ENCODE data around the gene SLC6A20.

Gene SLC6A20

DNA sequence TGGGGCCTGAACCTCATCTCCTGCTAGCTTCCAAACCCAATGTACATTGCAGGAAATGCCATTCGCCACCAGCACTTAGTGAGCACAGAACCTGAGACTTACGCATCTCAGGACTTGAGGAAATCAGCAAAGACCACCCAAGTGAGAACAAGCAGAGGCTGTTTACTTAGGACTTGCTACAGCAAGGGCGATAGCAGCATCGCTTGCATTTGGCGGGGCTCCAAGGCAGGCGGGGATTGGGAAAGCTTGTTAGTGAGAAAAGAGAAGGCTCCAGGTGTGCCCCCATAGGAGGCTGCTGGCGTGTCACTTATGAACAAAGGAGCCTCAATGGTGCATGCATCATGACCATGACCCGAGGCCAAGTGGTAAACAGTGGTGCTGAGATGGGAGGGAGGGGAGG is 19.7 kb downstream of the SLC6A20 start:
- no peak overlapping the region for H3K9ac ChIP-seq (ENCODE audit: low read depth, low read length)
- no peaks in the 10 kb centered on the region for H3K36me3 ChIP-seq (ENCODE audit: insufficient read depth, low read length)
- no peak overlapping the region for H3K4me3 ChIP-seq (ENCODE audit: low read length)
- peaks cover 69% of the 10 kb centered on the region for H3K27me3 ChIP-seq (ENCODE audit: control insufficient read depth, insufficient read depth, low read length)
- no peaks in the 10 kb centered on the region for H3K4me1 ChIP-seq (ENCODE audit: control insufficient read depth, insufficient read depth, low read length)
- H3K4me2 ChIP-seq (ENCODE audit: low read length) = no peak overlapping the region
- H3K9me3 ChIP-seq (replicated peaks; ENCODE audit: low read length) = no peaks in the 10 kb centered on the region

- Histone ChIP-seq H3K4me3 (ENCODE audit: low read length) (no peak overlapping the region), H3K4me1 (ENCODE audit: control insufficient read depth, insufficient read depth, low read length) (no peaks in the 10 kb centered on the region), H3K4me2 (ENCODE audit: low read length) (no peak overlapping the region), H3K27me3 (ENCODE audit: control insufficient read depth, insufficient read depth, low read length) (peaks cover 69% of the 10 kb centered on the region), H3K9ac (ENCODE audit: low read depth, low read length) (no peak overlapping the region), H3K9me3 (replicated peaks; ENCODE audit: low read length) (no peaks in the 10 kb centered on the region), H3K36me3 (ENCODE audit: insufficient read depth, low read length) (no peaks in the 10 kb centered on the region)
Observed at GRCh38 chr3:45776301-45776595, 20.1 kb downstream of the SLC6A20 start.

- Histone ChIP-seq H3K27me3 (ENCODE audit: control insufficient read depth, insufficient read depth, low read length) (peaks cover 73% of the 10 kb centered on the region), H3K36me3 (ENCODE audit: insufficient read depth, low read length) (no peaks in the 10 kb centered on the region), H3K4me1 (ENCODE audit: control insufficient read depth, insufficient read depth, low read length) (no peaks in the 10 kb centered on the region), H3K4me3 (ENCODE audit: low read length) (no peak overlapping the region), H3K9me3 (replicated peaks; ENCODE audit: low read length) (no peaks in the 10 kb centered on the region), H3K4me2 (ENCODE audit: low read length) (no peak overlapping the region), H3K9ac (ENCODE audit: low read depth, low read length) (no peak overlapping the region)
Observed at GRCh38 chr3:45775571-45776300, 20.6 kb downstream of the SLC6A20 start.

GRCh38 chr3:45774581-45775521 is 21.5 kb downstream of the SLC6A20 start:
- no peaks in the 10 kb centered on the region for H3K36me3 ChIP-seq (ENCODE audit: insufficient read depth, low read length)
- no peak overlapping the region for H3K9ac ChIP-seq (ENCODE audit: low read depth, low read length)
- H3K4me3 ChIP-seq (ENCODE audit: low read length) = no peak overlapping the region
- no peaks in the 10 kb centered on the region for H3K4me1 ChIP-seq (ENCODE audit: control insufficient read depth, insufficient read depth, low read length)
- H3K4me2 ChIP-seq (ENCODE audit: low read length) = no peak overlapping the region
- no peaks in the 10 kb centered on the region for H3K9me3 ChIP-seq (replicated peaks; ENCODE audit: low read length)
- peaks cover 76% of the 10 kb centered on the region for H3K27me3 ChIP-seq (ENCODE audit: control insufficient read depth, insufficient read depth, low read length)

DNA sequence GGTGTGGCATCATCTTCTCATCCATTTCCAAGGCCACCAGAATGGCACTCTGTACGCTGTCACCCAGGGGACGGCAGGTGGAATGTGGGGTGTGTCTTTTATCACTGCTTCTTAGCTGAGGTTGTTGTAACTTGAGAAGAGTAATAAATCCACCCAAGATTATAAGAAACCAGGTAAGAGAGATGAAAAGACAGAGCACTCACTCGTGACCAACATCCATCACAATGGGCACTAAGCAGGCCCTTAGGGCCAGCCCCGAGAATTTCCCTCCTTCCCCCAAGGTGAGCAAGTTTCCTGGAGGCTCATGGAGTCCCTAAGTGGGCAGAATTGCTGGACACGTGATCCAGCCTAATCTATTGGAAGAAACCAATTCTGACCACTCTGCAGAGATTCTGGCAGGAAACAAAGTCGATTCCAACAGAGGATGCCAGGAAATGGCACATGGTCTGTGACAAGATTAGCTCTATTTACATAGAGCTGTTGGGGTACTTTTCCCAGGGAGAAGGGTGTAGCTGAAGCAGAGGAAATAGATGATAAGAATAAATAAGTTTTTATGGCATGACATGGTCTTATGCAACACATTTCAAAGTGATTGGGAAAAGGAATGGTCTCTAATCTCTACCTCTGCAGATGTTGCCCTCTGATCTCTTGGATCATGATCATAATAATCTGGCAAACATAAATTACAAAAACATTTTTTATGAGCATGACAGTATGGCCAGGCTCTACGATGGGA is 22.5 kb downstream of the SLC6A20 start:
- Histone ChIP-seq H3K36me3 (ENCODE audit: insufficient read depth, low read length) (no peaks in the 10 kb centered on the region), H3K27me3 (ENCODE audit: control insufficient read depth, insufficient read depth, low read length) (peaks cover 74% of the 10 kb centered on the region), H3K9me3 (replicated peaks; ENCODE audit: low read length) (no peaks in the 10 kb centered on the region), H3K4me2 (ENCODE audit: low read length) (no peak overlapping the region), H3K4me1 (ENCODE audit: control insufficient read depth, insufficient read depth, low read length) (no peaks in the 10 kb centered on the region), H3K4me3 (ENCODE audit: low read length) (no peak overlapping the region), H3K9ac (ENCODE audit: low read depth, low read length) (no peak overlapping the region)

- Histone ChIP-seq H3K36me3 (ENCODE audit: insufficient read depth, low read length) (no peaks in the 10 kb centered on the region), H3K4me3 (ENCODE audit: low read length) (no peak overlapping the region), H3K4me1 (ENCODE audit: control insufficient read depth, insufficient read depth, low read length) (no peaks in the 10 kb centered on the region), H3K4me2 (ENCODE audit: low read length) (no peak overlapping the region), H3K9ac (ENCODE audit: low read depth, low read length) (no peak overlapping the region), H3K9me3 (replicated peaks; ENCODE audit: low read length) (no peaks in the 10 kb centered on the region), H3K27me3 (ENCODE audit: control insufficient read depth, insufficient read depth, low read length) (peaks cover 79% of the 10 kb centered on the region)
Observed at GRCh38 chr3:45773072-45773471, 23.3 kb downstream of the SLC6A20 start.

GRCh38 chr3:45772341-45773035 is 23.8 kb downstream of the SLC6A20 start:
- Histone ChIP-seq H3K27me3 (ENCODE audit: control insufficient read depth, insufficient read depth, low read length) (peaks cover 84% of the 10 kb centered on the region), H3K36me3 (ENCODE audit: insufficient read depth, low read length) (no peaks in the 10 kb centered on the region), H3K4me1 (ENCODE audit: control insufficient read depth, insufficient read depth, low read length) (no peaks in the 10 kb centered on the region), H3K9ac (ENCODE audit: low read depth, low read length) (no peak overlapping the region), H3K9me3 (replicated peaks; ENCODE audit: low read length) (no peaks in the 10 kb centered on the region), H3K4me3 (ENCODE audit: low read length) (no peak overlapping the region), H3K4me2 (ENCODE audit: low read length) (no peak overlapping the region)

GRCh38 chr3:45771831-45772230 is 24.5 kb downstream of the SLC6A20 start:
- Histone ChIP-seq H3K4me1 (ENCODE audit: control insufficient read depth, insufficient read depth, low read length) (no peaks in the 10 kb centered on the region), H3K4me2 (ENCODE audit: low read length) (no peak overlapping the region), H3K9ac (ENCODE audit: low read depth, low read length) (no peak overlapping the region), H3K9me3 (replicated peaks; ENCODE audit: low read length) (no peaks in the 10 kb centered on the region), H3K27me3 (ENCODE audit: control insufficient read depth, insufficient read depth, low read length) (peaks cover 83% of the 10 kb centered on the region), H3K4me3 (ENCODE audit: low read length) (no peak overlapping the region), H3K36me3 (ENCODE audit: insufficient read depth, low read length) (no peaks in the 10 kb centered on the region)

DNA sequence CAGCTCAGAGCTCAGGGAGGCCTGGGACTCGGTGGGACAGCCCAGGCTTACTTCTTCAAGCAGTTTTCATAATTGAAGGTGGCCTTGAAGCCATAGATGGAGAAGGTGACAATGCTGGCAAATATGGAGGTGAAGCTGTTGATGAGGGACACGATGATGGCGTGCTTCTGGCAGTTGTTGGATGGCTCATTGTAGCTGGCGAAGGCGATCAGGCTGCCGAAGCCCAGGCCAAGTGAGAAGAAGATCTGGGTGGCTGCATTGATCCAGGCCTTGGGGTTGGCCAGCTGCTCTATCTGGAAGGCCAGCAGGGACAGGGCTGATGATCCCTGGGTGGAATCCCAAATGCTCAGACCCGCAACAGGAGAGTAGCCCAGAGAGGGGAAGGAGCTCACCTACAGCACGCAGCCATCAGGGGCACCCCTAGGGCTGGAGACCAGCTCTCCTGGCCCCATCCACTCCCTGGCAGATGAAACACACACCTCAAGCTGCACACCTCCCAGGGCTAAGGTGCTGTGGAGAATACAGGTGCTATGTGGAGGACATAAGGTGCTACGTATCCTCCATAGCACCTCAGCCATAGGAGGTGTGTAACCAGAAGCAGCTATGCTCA is 25.1 kb downstream of the SLC6A20 start:
- no peaks in the 10 kb centered on the region for H3K4me1 ChIP-seq (ENCODE audit: control insufficient read depth, insufficient read depth, low read length)
- no peaks in the 10 kb centered on the region for H3K36me3 ChIP-seq (ENCODE audit: insufficient read depth, low read length)
- peaks cover 83% of the 10 kb centered on the region for H3K27me3 ChIP-seq (ENCODE audit: control insufficient read depth, insufficient read depth, low read length)
- H3K4me2 ChIP-seq (ENCODE audit: low read length) = no peak overlapping the region
- H3K9ac ChIP-seq (ENCODE audit: low read depth, low read length) = no peak overlapping the region
- H3K9me3 ChIP-seq (replicated peaks; ENCODE audit: low read length) = no peaks in the 10 kb centered on the region
- no peak overlapping the region for H3K4me3 ChIP-seq (ENCODE audit: low read length)

GRCh38 chr3:45765958-45766357 is 30.4 kb downstream of the SLC6A20 start:
- Histone ChIP-seq H3K4me2 (ENCODE audit: low read length) (no peak overlapping the region), H3K9ac (ENCODE audit: low read depth, low read length) (no peak overlapping the region), H3K4me3 (ENCODE audit: low read length) (no peak overlapping the region), H3K36me3 (ENCODE audit: insufficient read depth, low read length) (no peaks in the 10 kb centered on the region), H3K27me3 (ENCODE audit: control insufficient read depth, insufficient read depth, low read length) (peaks cover 53% of the 10 kb centered on the region), H3K9me3 (replicated peaks; ENCODE audit: low read length) (no peaks in the 10 kb centered on the region), H3K4me1 (ENCODE audit: control insufficient read depth, insufficient read depth, low read length) (no peaks in the 10 kb centered on the region)

Measured in skeletal muscle satellite cell (primary cell).